SU-DHL-6 (cell line): ENCODE data around the gene PODXL2.

Source experiments
- H2AFZ ChIP-seq: fragments of 200-600 bp; sonication (generic); 2 replicates; pipeline ENCODE4 v1.6.1; 2014; ENCODE audit warnings: low read depth, mild to moderate bottlenecking, moderate library complexity, mixed read lengths, antibody characterized with exemption, low read length; ENCODE audit not compliant: severe bottlenecking
- H3F3A ChIP-seq: fragments of 200-600 bp; shearing (Covaris generic); 2 replicates; pipeline ENCODE4 v1.6.0; 2016; ENCODE audit warnings: antibody characterized with exemption, mild to moderate bottlenecking; ENCODE audit not compliant: insufficient read depth
- H3K27ac ChIP-seq: fragments of 200-600 bp; sonication (generic); 2 replicates; pipeline ENCODE4 v1.5.1; 2016; ENCODE audit warnings: low read depth, mild to moderate bottlenecking, low read length, moderate library complexity, mixed read lengths
- H3K27me3 ChIP-seq: fragments of 200-600 bp; sonication (generic), shearing (Covaris generic); 2 replicates; pipeline ENCODE4 v1.6.0; 2014; ENCODE audit warnings: mild to moderate bottlenecking, low read length
- H3K36me3 ChIP-seq: fragments of 200-600 bp; sonication (generic); 2 replicates; pipeline ENCODE4 v1.6.1; 2014; ENCODE audit warnings: mild to moderate bottlenecking, low read length, mixed read lengths
- H3K4me2 ChIP-seq: fragments of 300-600, 200-600 bp; shearing (Covaris generic), sonication (generic); 2 replicates; pipeline ENCODE4 v1.6.0; 2014; ENCODE audit warnings: low read length, low read depth, mild to moderate bottlenecking; ENCODE audit not compliant: poor library complexity, severe bottlenecking
- H3K4me3 ChIP-seq: fragments of 200-600 bp; sonication (generic); 2 replicates; pipeline ENCODE4 v1.5.1; 2014; ENCODE audit warnings: antibody characterized with exemption, low read length, mild to moderate bottlenecking, mixed read lengths; ENCODE audit not compliant: insufficient read depth, poor library complexity, severe bottlenecking
- H3K79me2 ChIP-seq: fragments of 200-600 bp; sonication (generic); 2 replicates; pipeline ENCODE4 v1.6.1; 2014; ENCODE audit warnings: mild to moderate bottlenecking, low read length, moderate library complexity; ENCODE audit not compliant: insufficient read depth
- H3K9ac ChIP-seq: fragments of 200-600 bp; sonication (generic); 2 replicates; pipeline ENCODE4 v1.7.0; 2014; ENCODE audit warnings: mild to moderate bottlenecking, low read length
- H3K9me2 ChIP-seq: fragments of 200-600 bp; sonication (generic); replicated peaks from 2 replicates; pipeline ENCODE4 v1.6.1; 2014; ENCODE audit warnings: low read length; ENCODE audit not compliant: insufficient read depth
- H3K9me3 ChIP-seq: fragments of 200-600 bp; sonication (generic); 2 replicates; pipeline ENCODE4 v1.6.1; 2014; ENCODE audit warnings: low read length, mixed read lengths; ENCODE audit not compliant: insufficient read depth
- H4K20me1 ChIP-seq: fragments of 200-600 bp; sonication (generic); 2 replicates; pipeline ENCODE4 v1.6.1; 2014; ENCODE audit warnings: low read depth, mild to moderate bottlenecking, antibody characterized with exemption, low read length, moderate library complexity, mixed read lengths
- EZH2phosphoT487 ChIP-seq: fragments of 200-600 bp; sonication (generic), shearing (Covaris generic); conservative IDR thresholded peaks from 2 replicates; pipeline ENCODE4 v1.6.1; 2018; ENCODE audit warnings: mild to moderate bottlenecking, antibody characterized with exemption, low read length, moderate library complexity, mixed read lengths
- TF ChIP-seq, protein P1 (sequence below): fragments of 200-600 bp; sonication (generic); IDR thresholded peaks from one replicate; pipeline ENCODE4 v1.5.1; 2017; ENCODE audit warnings: antibody characterized with exemption, mild to moderate bottlenecking, low read length, moderate library complexity; ENCODE audit not compliant: insufficient read depth, poor library complexity, severe bottlenecking

The PODXL2 gene

GRCh38 chr3:127613406-127613805 is 15.6 kb upstream of the PODXL2 start:
- no peaks in the 10 kb centered on the region for H3F3A ChIP-seq
- peaks cover 8% of the 10 kb centered on the region; the same call in 1 of the 2 replicates for H3K79me2 ChIP-seq
- peaks cover 28% of the 10 kb centered on the region for H3K36me3 ChIP-seq
- H3K9me3 ChIP-seq = no peaks in the 10 kb centered on the region
- H3K27ac ChIP-seq = no peak overlapping the region
- H2AFZ ChIP-seq = no peak overlapping the region
- no peaks in the 10 kb centered on the region for H3K27me3 ChIP-seq
- H3K9me2 ChIP-seq = no peaks in the 10 kb centered on the region
- TF ChIP-seq EZH2phosphoT487 = no peak
- TF ChIP-seq, protein P1, sequence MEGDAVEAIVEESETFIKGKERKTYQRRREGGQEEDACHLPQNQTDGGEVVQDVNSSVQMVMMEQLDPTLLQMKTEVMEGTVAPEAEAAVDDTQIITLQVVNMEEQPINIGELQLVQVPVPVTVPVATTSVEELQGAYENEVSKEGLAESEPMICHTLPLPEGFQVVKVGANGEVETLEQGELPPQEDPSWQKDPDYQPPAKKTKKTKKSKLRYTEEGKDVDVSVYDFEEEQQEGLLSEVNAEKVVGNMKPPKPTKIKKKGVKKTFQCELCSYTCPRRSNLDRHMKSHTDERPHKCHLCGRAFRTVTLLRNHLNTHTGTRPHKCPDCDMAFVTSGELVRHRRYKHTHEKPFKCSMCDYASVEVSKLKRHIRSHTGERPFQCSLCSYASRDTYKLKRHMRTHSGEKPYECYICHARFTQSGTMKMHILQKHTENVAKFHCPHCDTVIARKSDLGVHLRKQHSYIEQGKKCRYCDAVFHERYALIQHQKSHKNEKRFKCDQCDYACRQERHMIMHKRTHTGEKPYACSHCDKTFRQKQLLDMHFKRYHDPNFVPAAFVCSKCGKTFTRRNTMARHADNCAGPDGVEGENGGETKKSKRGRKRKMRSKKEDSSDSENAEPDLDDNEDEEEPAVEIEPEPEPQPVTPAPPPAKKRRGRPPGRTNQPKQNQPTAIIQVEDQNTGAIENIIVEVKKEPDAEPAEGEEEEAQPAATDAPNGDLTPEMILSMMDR = no peak
- H4K20me1 ChIP-seq = peaks cover 3% of the 10 kb centered on the region; the same call in 1 of the 2 replicates
- no peak overlapping the region for H3K4me2 ChIP-seq
- no peak overlapping the region for H3K9ac ChIP-seq
- H3K4me3 ChIP-seq = no peak overlapping the region

DNA sequence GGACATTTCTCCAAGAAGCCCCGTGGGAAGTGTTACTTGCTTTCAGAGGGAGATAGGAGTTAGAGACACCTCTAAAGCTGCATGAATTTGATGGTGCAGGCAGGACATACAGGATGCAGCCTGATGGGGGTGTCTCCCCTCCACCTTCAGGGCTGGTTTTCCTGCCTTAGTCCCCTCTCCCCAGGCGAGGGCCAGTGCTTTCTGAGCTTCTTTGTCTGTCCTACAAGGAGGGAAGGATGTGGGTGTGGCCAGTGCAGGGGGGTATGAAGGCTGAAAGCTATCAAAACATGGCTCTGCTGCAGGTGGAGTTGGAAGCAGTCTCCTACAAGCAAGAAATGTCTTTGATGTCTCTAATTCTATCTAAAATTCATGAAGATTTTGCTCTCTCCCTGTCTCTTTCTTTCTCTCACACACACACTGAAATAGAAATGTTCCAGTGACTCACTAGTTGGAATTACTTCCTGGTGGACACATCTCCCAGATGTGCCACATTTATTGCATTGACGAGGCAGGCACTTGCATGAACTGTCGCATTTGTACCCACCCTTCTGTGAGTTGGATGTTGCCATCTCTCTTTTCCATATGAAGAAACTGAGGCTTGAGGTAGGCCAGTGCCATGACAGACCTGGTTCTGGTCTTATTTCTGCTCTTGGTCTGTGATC is 13.9 kb upstream of the PODXL2 start:
- Histone ChIP-seq H3K79me2 (peaks cover 4% of the 10 kb centered on the region; the same call in 1 of the 2 replicates), H3K9me3 (no peaks in the 10 kb centered on the region), H3K9ac (no peak overlapping the region), H3K27ac (no peak overlapping the region), H3K36me3 (peaks cover 28% of the 10 kb centered on the region), H3K4me2 (no peak overlapping the region), H2AFZ (no peak overlapping the region), H3F3A (no peaks in the 10 kb centered on the region), H3K9me2 (no peaks in the 10 kb centered on the region), H4K20me1 (peaks cover 3% of the 10 kb centered on the region; the same call in 1 of the 2 replicates), H3K4me3 (no peak overlapping the region), H3K27me3 (no peaks in the 10 kb centered on the region)
- TF ChIP-seq, protein P1 = no peak
- no peak for TF ChIP-seq EZH2phosphoT487

DNA sequence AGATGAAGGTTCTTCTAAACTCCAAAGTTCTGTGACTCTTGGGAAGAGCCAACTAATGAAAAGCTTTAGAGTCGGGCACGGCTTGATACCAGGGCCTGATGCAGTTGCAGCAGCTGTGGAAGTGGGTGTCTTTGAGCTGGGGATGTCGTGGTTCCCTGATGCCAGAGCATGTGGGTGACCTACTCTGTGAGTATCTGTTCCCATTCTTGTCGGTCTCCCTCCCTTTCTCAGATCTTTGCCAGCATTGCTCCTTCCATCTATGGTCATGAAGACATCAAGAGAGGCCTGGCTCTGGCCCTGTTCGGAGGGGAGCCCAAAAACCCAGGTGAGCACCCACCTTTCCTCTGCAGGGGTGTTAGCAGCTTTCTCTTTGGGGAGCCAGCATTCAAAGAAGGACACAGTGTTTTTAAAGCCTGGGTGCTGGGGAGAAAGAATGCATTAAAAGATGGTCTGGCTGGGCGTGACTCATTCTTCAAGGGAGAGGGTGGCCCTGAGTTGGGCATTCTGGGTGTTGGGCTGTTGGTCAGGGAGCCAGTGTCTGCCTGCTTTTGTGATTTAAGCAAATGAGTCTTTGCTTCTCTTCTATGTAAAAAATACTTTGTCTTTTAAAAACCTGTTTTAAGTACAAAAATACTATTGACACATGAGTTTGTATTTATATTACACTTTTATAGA is 13.2 kb upstream of the PODXL2 start:
- H3K79me2 ChIP-seq = peaks cover 4% of the 10 kb centered on the region; the same call in 1 of the 2 replicates
- no peak overlapping the region for H3K9ac ChIP-seq
- no peak overlapping the region for H3K4me2 ChIP-seq
- H2AFZ ChIP-seq = no peak overlapping the region
- H3K27me3 ChIP-seq = no peaks in the 10 kb centered on the region
- peaks cover 28% of the 10 kb centered on the region for H3K36me3 ChIP-seq
- H3K9me3 ChIP-seq = no peaks in the 10 kb centered on the region
- no peaks in the 10 kb centered on the region; the same call in 1 of the 2 replicates for H4K20me1 ChIP-seq
- TF ChIP-seq, protein P1 = no peak
- TF ChIP-seq EZH2phosphoT487 = no peak
- no peak overlapping the region for H3K27ac ChIP-seq
- no peaks in the 10 kb centered on the region for H3F3A ChIP-seq
- no peaks in the 10 kb centered on the region for H3K9me2 ChIP-seq
- H3K4me3 ChIP-seq = no peak overlapping the region
